NCI-H2196 treated with DMSO at 0.1 percent for 48 hours (cell line): Measurements from ENCODE around the gene EPB41L1.

Source experiments
- DNase-seq: peaks from one replicate; lab custom pipeline; 2025; ENCODE audit not compliant: unreplicated experiment; lab: John Stamatoyannopoulos, UW

EPB41L1 gene

DNA sequence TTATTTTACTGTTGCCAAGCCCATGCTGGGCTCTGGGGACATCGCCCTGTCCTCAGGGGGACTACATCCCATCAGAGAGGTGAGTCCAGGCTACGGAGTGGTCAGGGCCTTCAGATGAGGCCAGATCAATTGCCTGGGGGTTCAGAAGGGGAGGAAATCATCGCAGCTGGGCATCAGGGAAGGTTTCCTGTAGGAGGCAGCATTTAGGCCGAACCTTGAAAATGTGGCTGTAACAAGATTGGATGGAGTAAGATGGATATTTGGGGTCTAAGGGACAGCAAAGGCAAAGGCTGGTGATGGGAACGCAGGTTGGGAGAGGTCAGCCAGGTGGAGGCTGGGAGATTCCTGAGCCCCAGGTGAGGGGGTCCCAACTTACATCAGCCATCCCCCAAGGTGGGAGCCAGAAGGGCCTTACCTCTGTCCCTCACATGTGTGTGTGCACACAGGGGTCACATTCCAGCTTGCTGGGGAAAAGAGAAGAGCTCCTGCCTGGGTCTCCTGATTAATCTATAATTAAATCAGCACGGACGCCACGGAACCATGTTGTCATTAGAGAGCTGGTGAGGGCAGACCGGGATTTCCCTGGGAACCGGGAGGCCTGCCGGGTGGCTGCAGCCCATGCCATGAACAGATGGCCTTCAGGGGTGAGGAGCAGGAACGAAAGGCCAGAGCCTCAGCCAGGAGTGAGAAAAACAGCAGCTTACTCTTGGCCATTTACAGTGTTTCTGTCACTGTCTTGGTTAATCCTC is 121.1 kb downstream of the EPB41L1 start:
- no peak for DNase-seq

GRCh38 chr20:36277546-36277945 is 123.0 kb downstream of the EPB41L1 start:
- DNase-seq: no peak

DNA sequence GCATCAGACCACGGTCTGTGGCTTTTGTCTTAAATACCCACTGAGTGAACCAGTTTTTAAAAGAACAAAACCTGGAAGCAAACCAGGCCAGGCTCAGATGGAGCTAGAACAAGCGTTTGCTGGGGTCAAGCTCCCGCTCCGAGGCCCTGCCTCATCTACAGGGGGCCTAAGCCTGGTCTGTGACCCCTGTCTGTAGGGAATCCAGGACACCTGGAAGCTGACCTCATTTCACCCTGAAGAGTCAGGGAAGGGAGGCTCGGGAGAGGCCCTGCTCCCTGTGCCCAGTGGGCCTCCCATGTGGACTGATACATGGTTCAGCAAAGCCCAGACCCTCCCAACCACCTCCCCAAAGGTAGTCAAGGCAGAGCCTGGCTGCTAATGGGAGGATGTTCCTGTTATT is 124.8 kb downstream of the EPB41L1 start:
- no peak for DNase-seq

- no peak for DNase-seq
Observed at GRCh38 chr20:36279776-36280175, 125.2 kb downstream of the EPB41L1 start.

DNA sequence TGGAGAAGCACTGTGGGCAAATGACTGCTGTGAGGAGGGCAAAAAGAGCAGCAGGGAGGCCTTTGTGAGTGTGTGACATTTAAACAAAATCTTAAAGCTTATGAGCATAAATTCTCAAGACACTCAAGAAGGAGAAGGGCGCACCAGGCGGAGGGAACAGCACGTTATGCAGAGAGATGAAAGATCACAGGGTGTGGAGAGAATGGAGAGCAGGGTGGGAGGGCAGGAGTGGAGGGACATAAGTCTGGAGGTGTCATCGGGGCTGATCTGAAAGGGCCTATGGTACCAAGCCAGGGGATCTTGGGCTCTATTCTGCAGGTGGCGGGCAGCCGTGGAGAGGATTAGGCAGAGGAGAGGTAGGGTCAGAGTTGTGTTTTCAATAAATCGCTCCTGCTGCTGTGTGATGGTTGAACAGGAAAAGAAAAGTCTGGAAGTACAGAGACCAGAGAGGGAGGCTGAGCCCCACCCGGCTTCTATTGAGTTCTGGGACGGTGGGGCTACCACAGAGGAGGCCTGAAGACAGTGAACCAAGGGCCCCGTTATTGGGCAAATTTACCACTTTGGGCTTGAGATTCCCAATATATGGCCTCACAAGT is 127.3 kb downstream of the EPB41L1 start:
- no peak for DNase-seq
